ENCODE measurements around the gene PRKN.

DNA sequence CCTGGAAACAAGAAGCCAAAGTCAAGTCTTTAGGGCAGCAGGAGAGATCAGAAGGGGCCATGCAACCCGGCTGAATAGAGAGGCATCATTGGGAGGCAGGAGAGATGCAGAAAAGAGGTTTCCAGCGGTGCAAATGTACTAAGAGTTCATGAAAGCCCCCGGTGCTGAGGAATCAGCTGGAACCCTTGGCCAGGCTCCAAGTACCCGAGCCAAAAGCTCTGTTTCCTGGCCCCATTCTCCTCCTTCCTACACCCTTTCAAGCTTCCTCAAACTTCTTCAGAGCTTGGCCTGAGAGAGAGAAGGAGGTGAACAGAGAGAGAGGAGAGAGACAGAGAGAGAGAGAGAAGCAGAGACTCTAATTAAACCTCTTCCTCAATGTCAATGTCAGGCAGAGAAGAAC, 433.5 kb downstream of the PRKN start:
- TF ChIP-seq, protein P1, sequence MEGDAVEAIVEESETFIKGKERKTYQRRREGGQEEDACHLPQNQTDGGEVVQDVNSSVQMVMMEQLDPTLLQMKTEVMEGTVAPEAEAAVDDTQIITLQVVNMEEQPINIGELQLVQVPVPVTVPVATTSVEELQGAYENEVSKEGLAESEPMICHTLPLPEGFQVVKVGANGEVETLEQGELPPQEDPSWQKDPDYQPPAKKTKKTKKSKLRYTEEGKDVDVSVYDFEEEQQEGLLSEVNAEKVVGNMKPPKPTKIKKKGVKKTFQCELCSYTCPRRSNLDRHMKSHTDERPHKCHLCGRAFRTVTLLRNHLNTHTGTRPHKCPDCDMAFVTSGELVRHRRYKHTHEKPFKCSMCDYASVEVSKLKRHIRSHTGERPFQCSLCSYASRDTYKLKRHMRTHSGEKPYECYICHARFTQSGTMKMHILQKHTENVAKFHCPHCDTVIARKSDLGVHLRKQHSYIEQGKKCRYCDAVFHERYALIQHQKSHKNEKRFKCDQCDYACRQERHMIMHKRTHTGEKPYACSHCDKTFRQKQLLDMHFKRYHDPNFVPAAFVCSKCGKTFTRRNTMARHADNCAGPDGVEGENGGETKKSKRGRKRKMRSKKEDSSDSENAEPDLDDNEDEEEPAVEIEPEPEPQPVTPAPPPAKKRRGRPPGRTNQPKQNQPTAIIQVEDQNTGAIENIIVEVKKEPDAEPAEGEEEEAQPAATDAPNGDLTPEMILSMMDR (IDR thresholded peaks at IDR 0.05), result no peak
- TF ChIP-seq, protein P2, sequence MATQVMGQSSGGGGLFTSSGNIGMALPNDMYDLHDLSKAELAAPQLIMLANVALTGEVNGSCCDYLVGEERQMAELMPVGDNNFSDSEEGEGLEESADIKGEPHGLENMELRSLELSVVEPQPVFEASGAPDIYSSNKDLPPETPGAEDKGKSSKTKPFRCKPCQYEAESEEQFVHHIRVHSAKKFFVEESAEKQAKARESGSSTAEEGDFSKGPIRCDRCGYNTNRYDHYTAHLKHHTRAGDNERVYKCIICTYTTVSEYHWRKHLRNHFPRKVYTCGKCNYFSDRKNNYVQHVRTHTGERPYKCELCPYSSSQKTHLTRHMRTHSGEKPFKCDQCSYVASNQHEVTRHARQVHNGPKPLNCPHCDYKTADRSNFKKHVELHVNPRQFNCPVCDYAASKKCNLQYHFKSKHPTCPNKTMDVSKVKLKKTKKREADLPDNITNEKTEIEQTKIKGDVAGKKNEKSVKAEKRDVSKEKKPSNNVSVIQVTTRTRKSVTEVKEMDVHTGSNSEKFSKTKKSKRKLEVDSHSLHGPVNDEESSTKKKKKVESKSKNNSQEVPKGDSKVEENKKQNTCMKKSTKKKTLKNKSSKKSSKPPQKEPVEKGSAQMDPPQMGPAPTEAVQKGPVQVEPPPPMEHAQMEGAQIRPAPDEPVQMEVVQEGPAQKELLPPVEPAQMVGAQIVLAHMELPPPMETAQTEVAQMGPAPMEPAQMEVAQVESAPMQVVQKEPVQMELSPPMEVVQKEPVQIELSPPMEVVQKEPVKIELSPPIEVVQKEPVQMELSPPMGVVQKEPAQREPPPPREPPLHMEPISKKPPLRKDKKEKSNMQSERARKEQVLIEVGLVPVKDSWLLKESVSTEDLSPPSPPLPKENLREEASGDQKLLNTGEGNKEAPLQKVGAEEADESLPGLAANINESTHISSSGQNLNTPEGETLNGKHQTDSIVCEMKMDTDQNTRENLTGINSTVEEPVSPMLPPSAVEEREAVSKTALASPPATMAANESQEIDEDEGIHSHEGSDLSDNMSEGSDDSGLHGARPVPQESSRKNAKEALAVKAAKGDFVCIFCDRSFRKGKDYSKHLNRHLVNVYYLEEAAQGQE (IDR thresholded peaks at IDR 0.05; ENCODE audit: insufficient read depth in 1 of 2, low read depth in 2 of 2, low read length in 1 of 2), result no peak
